ENCODE results near the gene RPRML.

DNA sequence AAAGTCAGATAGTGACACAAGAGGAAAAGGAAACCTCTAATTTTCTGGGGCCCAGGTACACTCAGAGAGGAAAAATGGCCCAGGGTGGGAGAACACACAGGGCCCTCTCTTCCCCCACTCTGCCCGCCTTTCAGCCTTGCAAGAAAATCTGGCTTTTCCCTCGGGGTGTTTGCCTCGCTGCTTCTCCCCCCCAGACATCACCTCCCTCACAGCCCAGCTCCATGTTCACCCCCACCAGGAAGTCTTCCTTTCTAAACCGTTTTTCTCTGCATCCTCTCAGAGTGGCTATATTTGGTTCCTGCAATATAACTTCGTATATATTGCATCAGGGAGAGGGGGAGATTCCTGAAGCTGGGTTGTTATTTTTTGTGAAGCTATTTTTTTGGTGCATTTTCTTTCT lies 27.3 kb downstream of the RPRML start:
- TF ChIP-seq, protein P1, sequence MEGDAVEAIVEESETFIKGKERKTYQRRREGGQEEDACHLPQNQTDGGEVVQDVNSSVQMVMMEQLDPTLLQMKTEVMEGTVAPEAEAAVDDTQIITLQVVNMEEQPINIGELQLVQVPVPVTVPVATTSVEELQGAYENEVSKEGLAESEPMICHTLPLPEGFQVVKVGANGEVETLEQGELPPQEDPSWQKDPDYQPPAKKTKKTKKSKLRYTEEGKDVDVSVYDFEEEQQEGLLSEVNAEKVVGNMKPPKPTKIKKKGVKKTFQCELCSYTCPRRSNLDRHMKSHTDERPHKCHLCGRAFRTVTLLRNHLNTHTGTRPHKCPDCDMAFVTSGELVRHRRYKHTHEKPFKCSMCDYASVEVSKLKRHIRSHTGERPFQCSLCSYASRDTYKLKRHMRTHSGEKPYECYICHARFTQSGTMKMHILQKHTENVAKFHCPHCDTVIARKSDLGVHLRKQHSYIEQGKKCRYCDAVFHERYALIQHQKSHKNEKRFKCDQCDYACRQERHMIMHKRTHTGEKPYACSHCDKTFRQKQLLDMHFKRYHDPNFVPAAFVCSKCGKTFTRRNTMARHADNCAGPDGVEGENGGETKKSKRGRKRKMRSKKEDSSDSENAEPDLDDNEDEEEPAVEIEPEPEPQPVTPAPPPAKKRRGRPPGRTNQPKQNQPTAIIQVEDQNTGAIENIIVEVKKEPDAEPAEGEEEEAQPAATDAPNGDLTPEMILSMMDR (IDR thresholded peaks at IDR 0.05): no peak
- TF ChIP-seq POLR2AphosphoS5 (IDR thresholded peaks at IDR 0.05) (no peak), POLR2A (IDR thresholded peaks at IDR 0.05) (no peak)

Data from transverse colon (tissue), 4 donors.